ENCODE results near the gene MGMT. TPM values are rescaled to one million over a fixed set of nuclear protein-coding genes. Genes with fewer than 3 reads are reported as not detected.

MGMT gene
- total and polyA plus RNA-seq, 9 donors: 4.5 to 53.3 (median 25.4) TPM

DNA sequence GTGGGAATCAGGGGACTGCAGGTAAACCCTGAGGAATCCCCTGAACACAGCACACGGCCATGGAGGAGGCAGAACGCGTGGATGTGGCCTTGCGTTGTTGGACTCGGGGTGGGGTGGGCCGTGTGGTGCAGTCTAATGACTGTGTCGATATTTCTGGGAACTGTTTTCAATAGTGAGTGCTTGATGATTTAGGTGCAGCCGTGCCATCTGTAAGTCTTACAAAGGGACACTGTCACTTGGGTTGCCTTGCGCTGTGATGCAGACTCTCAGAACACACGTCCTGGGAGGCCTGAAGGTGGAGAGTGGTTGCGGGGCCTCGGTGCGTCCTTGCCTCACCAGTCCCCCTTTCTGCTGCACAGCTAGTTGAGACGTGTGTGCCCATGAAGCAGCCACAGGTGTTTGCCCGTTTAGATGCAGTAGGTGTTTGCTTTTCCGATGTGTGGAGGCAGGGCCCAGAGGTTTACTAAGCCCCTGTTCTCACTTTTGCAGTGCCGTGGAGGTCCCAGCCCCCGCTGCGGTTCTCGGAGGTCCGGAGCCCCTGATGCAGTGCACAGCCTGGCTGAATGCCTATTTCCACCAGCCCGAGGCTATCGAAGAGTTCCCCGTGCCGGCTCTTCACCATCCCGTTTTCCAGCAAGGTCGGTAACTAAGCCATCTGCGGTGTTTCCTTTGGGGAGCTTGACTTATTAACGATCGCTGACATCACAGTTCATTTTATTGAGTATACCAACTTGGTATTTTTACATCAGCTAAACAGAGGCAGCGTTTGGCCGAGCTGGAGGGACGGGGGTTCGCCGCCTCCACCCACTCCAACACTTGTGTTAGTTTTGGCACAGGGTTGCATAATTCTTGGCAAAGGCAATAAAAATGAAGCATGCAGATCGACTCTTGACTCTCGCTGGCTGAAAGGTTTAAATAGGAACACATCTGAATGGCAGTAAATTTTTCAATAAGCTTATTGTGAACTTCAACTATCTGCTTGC is 240.7 kb downstream of the MGMT start:
- intact Hi-C loops (cut with DNase I): no loop called here
- H3K4me1 ChIP-seq (ENCODE audit: insufficient read depth): peaks cover 5% of the 10 kb centered on the region
- H3K27ac ChIP-seq: no peak overlapping the region
- no peaks in the 10 kb centered on the region for H3K36me3 ChIP-seq
- TF ChIP-seq, protein P1, sequence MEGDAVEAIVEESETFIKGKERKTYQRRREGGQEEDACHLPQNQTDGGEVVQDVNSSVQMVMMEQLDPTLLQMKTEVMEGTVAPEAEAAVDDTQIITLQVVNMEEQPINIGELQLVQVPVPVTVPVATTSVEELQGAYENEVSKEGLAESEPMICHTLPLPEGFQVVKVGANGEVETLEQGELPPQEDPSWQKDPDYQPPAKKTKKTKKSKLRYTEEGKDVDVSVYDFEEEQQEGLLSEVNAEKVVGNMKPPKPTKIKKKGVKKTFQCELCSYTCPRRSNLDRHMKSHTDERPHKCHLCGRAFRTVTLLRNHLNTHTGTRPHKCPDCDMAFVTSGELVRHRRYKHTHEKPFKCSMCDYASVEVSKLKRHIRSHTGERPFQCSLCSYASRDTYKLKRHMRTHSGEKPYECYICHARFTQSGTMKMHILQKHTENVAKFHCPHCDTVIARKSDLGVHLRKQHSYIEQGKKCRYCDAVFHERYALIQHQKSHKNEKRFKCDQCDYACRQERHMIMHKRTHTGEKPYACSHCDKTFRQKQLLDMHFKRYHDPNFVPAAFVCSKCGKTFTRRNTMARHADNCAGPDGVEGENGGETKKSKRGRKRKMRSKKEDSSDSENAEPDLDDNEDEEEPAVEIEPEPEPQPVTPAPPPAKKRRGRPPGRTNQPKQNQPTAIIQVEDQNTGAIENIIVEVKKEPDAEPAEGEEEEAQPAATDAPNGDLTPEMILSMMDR (IDR thresholded peaks at IDR 0.05): no peak
- TF ChIP-seq EP300 (IDR thresholded peaks at IDR 0.05) (no peak), POLR2A (IDR thresholded peaks at IDR 0.05) (no peak)
- H3K9me3 ChIP-seq: no peaks in the 10 kb centered on the region
- no peak overlapping the region for H3K4me3 ChIP-seq
- no peaks in the 10 kb centered on the region for H3K27me3 ChIP-seq
- WGBS, 3 donors: 40 to 47% (median 42%) methylated on average over 37 of the region's 37 CpGs
- DNase-seq: no peak

DNA sequence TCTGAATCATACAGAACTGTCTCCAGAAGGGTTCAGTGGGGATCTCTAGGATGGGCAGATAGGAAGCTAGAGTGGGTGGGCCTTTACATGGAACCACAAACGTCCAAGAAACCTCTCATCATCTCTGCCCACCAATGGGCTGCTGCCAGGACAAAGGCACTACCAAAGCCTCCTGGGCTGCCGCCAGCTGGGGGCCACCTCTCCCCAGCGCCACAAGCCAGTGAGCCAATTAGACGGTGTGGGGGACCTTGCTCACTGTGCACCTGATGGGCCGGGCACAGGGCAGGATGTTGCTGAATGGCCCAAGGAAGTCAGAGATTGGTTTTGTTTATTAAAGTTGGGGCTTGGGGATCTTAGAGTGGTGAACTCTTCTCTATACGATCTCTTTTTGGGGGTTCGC is 242.1 kb downstream of the MGMT start:
- peaks cover 5% of the 10 kb centered on the region for H3K4me1 ChIP-seq (ENCODE audit: insufficient read depth)
- 88 to 97% (median 95%) methylated on average over 7 of the region's 7 CpGs for WGBS, 3 donors
- H3K27me3 ChIP-seq: no peaks in the 10 kb centered on the region
- TF ChIP-seq EP300 (IDR thresholded peaks at IDR 0.05) (no peak), POLR2A (IDR thresholded peaks at IDR 0.05) (no peak)
- TF ChIP-seq, protein P1 (IDR thresholded peaks at IDR 0.05): no peak
- no peak overlapping the region for H3K4me3 ChIP-seq
- H3K36me3 ChIP-seq: no peaks in the 10 kb centered on the region
- DNase-seq: no peak
- no peaks in the 10 kb centered on the region for H3K9me3 ChIP-seq
- H3K27ac ChIP-seq: no peak overlapping the region
- intact Hi-C loops (cut with DNase I): no loop called here

DNA sequence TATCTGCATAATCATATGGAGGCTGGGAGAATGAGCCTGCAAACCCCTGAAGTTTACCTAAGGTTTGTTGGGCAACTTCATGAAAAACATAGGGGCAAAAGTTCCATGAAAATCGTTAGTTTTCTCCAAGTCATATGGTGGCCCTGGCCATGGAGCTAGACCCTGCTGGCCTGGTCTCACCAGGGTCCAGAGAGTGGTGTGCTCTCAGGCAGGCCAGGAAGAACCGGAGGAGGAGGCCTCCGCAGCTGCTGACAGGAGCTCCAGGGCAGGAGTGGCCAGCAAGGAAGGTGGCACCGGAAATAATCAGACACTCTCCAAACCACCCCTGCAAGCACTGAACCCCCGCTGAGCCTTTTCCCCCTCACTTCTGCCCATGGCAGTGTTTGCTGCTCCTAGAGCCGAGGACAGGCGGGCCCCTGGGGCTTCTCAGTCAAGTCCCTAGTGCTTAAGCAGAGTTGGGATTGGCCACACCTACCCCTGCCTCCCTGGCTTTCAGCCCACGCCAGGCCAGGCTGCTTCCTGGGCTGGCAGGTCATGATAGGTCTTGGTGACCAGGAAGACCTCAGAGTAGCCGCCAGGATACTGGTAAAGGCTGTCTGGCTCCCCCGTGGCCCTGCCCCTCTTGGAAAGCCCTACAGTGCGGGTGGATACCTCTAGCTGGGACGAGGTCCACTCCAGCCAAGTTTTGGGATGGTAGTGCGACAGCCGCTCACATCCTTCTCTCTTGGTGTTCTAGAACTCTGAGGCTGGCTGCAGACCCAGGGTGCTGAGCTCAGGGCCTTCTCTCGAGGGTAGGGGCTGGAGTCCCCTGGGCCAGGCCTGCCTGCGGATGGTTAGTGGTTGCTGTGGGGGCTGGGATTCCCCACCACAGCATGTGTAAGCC is 242.8 kb downstream of the MGMT start:
- no peak for TF ChIP-seq POLR2A (IDR thresholded peaks at IDR 0.05)
- H3K27me3 ChIP-seq: no peaks in the 10 kb centered on the region
- no peak overlapping the region for H3K27ac ChIP-seq
- WGBS, 3 donors: 94 to 96% (median 96%) methylated on average over 15 to 16 of the region's 16 CpGs
- peaks cover 5% of the 10 kb centered on the region for H3K4me1 ChIP-seq (ENCODE audit: insufficient read depth)
- H3K36me3 ChIP-seq: no peaks in the 10 kb centered on the region
- H3K9me3 ChIP-seq: no peaks in the 10 kb centered on the region
- intact Hi-C loops (cut with DNase I): no loop called here
- H3K4me3 ChIP-seq: no peak overlapping the region
- no peak for DNase-seq

DNA sequence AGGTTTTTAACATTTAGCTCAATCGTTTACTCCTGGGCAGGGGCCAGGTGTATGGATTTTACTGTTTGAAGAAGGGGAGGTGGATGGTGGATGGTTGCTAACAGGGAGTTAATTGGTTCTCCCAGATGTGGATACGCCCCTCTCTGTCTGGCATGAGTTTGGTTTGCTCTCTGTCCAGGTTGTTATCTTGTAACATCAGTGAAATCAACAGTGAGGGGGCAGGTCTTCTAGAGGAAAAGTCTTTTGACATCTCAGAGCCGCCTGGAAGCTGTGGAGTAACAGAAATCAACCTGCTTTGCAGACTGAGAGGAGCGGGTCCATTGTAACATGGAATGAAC is 243.4 kb downstream of the MGMT start:
- 90% methylated on average over 4 of the region's 4 CpGs for WGBS, 3 donors
- H3K36me3 ChIP-seq: no peaks in the 10 kb centered on the region
- no peaks in the 10 kb centered on the region for H3K27me3 ChIP-seq
- no peaks in the 10 kb centered on the region for H3K9me3 ChIP-seq
- H3K27ac ChIP-seq: no peak overlapping the region
- DNase-seq: no peak
- peaks cover 5% of the 10 kb centered on the region for H3K4me1 ChIP-seq (ENCODE audit: insufficient read depth)
- no peak overlapping the region for H3K4me3 ChIP-seq
- no peak for TF ChIP-seq POLR2A (IDR thresholded peaks at IDR 0.05)
- no peak for TF ChIP-seq EP300 (IDR thresholded peaks at IDR 0.05)
- TF ChIP-seq, protein P1 (IDR thresholded peaks at IDR 0.05): no peak
- intact Hi-C loops (cut with DNase I): no loop called here

Measured in ovary (tissue), 9 donors.